Brain microvascular endothelial cell (primary cell): ENCODE measurements around the gene NACC2.

Source experiments
- DNase-seq: peaks from one replicate; pipeline ENCODE4 v3.0.0-alpha.2; 2020
- H3K27ac ChIP-seq: fragments of 250-450 bp; sonication (Bioruptor Pico); 2 replicates; pipeline ENCODE4 v1.5.1; 2020; ENCODE audit warnings: mild to moderate bottlenecking, moderate library complexity
- H3K27me3 ChIP-seq: fragments of 250-450 bp; sonication (Bioruptor Pico); replicated peaks from 2 replicates; pipeline ENCODE4 v1.5.1; 2020; ENCODE audit warnings: mild to moderate bottlenecking
- H3K36me3 ChIP-seq: fragments of 250-450 bp; sonication (Bioruptor Pico); replicated peaks from 2 replicates; pipeline ENCODE4 v1.5.1; 2020; ENCODE audit warnings: mild to moderate bottlenecking
- H3K4me3 ChIP-seq: 2 replicates; pipeline ENCODE4 v1.5.1; 2011; ENCODE audit warnings: low read depth, mild to moderate bottlenecking, control low read depth, low read length, moderate library complexity
- CTCF ChIP-seq: IDR thresholded peaks from 2 replicates; pipeline ENCODE4 v1.5.1; 2011; ENCODE audit warnings: low read depth, mild to moderate bottlenecking, moderate library complexity, low read length, control low read depth, inconsistent platforms; ENCODE audit errors: missing control alignments
- in situ Hi-C: cut with HindIII; loops from 2 replicates; pipeline ENCODE4 v1.10.0; 2017; ENCODE audit warnings: low sequenced_read_pairs, low pct_ligation_motif_present

NACC2 gene

GRCh38 chr9:136136127-136136925 is 41.2 kb upstream of the NACC2 start:
- H3K27ac ChIP-seq: no peak overlapping the region
- in situ Hi-C loops: no loop called here
- DNase-seq: no peak
- TF ChIP-seq CTCF: no peak
- H3K36me3 ChIP-seq: no peaks in the 10 kb centered on the region
- no peak overlapping the region for H3K4me3 ChIP-seq
- peaks cover 47% of the 10 kb centered on the region for H3K27me3 ChIP-seq

GRCh38 chr9:136135326-136136126 is 40.4 kb upstream of the NACC2 start:
- in situ Hi-C loops: no loop called here
- no peak overlapping the region for H3K4me3 ChIP-seq
- H3K36me3 ChIP-seq: no peaks in the 10 kb centered on the region
- TF ChIP-seq CTCF: no peak
- no peak for DNase-seq
- no peak overlapping the region for H3K27ac ChIP-seq
- peaks cover 52% of the 10 kb centered on the region for H3K27me3 ChIP-seq

- Histone ChIP-seq H3K4me3 (no peak overlapping the region), H3K27me3 (peaks cover 61% of the 10 kb centered on the region), H3K36me3 (no peaks in the 10 kb centered on the region), H3K27ac (no peak overlapping the region)
- in situ Hi-C loops: no loop called here
- no peak for DNase-seq
- no peak for TF ChIP-seq CTCF
These were observed 38.9 kb upstream of the NACC2 start for GRCh38 chr9:136133959-136134484.

- H3K27ac ChIP-seq: no peak overlapping the region
- in situ Hi-C loops: no loop called here
- peaks cover 61% of the 10 kb centered on the region for H3K27me3 ChIP-seq
- no peak for DNase-seq
- no peak overlapping the region for H3K4me3 ChIP-seq
- peak; percentile 56 for TF ChIP-seq CTCF
- H3K36me3 ChIP-seq: no peaks in the 10 kb centered on the region
These were observed 38.3 kb upstream of the NACC2 start for GRCh38 chr9:136133191-136133958.

GRCh38 chr9:136132512-136133050 is 37.5 kb upstream of the NACC2 start:
- no peak overlapping the region for H3K4me3 ChIP-seq
- no peak for DNase-seq
- no peaks in the 10 kb centered on the region for H3K36me3 ChIP-seq
- in situ Hi-C loops: no loop called here
- H3K27me3 ChIP-seq: peaks cover 59% of the 10 kb centered on the region
- H3K27ac ChIP-seq: no peak overlapping the region
- TF ChIP-seq CTCF: no peak
